ENCODE measurements around the gene THAP10.
"Not testable (repeated sequence)": the region's sequence is repeated elsewhere in the genome, so short reads cannot be mapped to it uniquely, and the experiment has no call there.

THAP10 gene

GRCh38 chr15:70866982-70867641, 25.1 kb downstream of the THAP10 start:
- no peak for DNase-seq
- no peak overlapping the region for H3K27ac ChIP-seq
- no peaks in the 10 kb centered on the region for H3K9me3 ChIP-seq (ENCODE audit: severe bottlenecking)
- no peak overlapping the region for H3K4me3 ChIP-seq (ENCODE audit: low read depth, low read length)
- no peak for TF ChIP-seq CTCF (IDR thresholded peaks at IDR 0.05; ENCODE audit: low read depth, low read length)
- H3K36me3 ChIP-seq = no peaks in the 10 kb centered on the region
- no peaks in the 10 kb centered on the region for H3K27me3 ChIP-seq (ENCODE audit: insufficient read depth, low read depth, severe bottlenecking)

- no peaks in the 10 kb centered on the region for H3K36me3 ChIP-seq
- TF ChIP-seq CTCF (IDR thresholded peaks at IDR 0.05; ENCODE audit: low read depth, low read length) = no peak
- no peak overlapping the region for H3K4me3 ChIP-seq (ENCODE audit: low read depth, low read length)
- H3K27me3 ChIP-seq (ENCODE audit: insufficient read depth, low read depth, severe bottlenecking) = no peaks in the 10 kb centered on the region
- no peak for DNase-seq
- H3K9me3 ChIP-seq (ENCODE audit: severe bottlenecking) = no peaks in the 10 kb centered on the region
- no peak overlapping the region for H3K27ac ChIP-seq
Observed at GRCh38 chr15:70863450-70864218, 28.6 kb downstream of the THAP10 start.

DNA sequence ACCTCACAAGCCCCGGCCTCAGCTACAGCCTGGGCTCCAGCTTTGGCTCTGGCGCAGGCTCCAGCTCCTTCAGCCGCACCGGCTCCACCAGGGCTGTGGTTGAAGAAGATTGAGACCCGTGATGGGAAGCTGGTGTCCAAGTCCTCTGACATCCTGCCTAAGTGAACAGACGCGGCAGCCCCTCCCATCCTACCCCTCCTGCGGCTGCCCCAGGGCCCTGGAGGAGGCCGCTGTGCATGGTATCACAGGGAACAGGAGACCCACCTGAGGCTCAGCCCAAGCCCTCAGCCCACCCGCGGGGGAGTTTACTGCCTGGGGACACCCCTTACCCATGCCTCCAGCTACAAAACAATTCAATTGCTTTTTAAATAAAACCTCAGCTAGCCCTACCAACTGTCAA, 32.2 kb downstream of the THAP10 start:
- H3K27me3 ChIP-seq (ENCODE audit: insufficient read depth, low read depth, severe bottlenecking) = no peaks in the 10 kb centered on the region

DNA sequence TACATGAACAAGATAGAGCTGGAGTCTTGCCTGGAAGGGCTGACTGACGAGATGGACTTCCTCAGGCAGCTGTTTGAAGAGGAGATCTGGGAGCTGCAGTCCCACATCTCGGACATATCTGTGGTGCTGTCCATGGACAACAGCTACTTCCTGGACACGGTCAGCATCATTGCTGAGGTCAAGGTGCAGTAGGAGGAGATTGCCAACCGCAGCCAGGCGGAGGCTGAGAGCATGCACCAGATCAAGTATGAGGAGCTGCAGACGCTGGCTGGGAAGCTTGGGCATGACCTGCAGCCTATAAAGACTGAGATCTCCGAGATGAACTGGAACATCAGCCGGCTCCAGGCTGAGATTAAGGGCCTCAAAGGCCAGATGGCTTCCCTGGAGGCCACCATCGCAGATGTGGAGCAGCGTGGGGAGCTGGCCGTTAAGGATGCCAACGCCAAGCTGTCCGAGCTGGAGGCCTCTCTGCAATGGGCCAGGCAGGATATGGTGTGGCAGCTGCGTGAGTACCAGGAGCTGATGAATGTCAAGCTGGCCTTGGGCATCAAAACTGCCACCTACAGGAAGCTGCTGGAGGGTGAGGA, 32.8 kb downstream of the THAP10 start:
- Histone ChIP-seq H3K4me3 (ENCODE audit: low read depth, low read length) (no peak overlapping the region), H3K27ac (no peak overlapping the region), H3K36me3 (no peaks in the 10 kb centered on the region), H3K27me3 (ENCODE audit: insufficient read depth, low read depth, severe bottlenecking) (no peaks in the 10 kb centered on the region), H3K9me3 (ENCODE audit: severe bottlenecking) (no peaks in the 10 kb centered on the region)
- no peak for DNase-seq
- no peak for TF ChIP-seq CTCF (IDR thresholded peaks at IDR 0.05; ENCODE audit: low read depth, low read length)

More for the DNA sequence above, 32.2 kb downstream of the THAP10 start:
- no peak overlapping the region for H3K27ac ChIP-seq
- H3K4me3 ChIP-seq (ENCODE audit: low read depth, low read length) = no peak overlapping the region
- no peaks in the 10 kb centered on the region for H3K36me3 ChIP-seq
- DNase-seq = no peak
- H3K9me3 ChIP-seq (ENCODE audit: severe bottlenecking) = no peaks in the 10 kb centered on the region
- TF ChIP-seq CTCF (IDR thresholded peaks at IDR 0.05; ENCODE audit: low read depth, low read length) = no peak

DNA sequence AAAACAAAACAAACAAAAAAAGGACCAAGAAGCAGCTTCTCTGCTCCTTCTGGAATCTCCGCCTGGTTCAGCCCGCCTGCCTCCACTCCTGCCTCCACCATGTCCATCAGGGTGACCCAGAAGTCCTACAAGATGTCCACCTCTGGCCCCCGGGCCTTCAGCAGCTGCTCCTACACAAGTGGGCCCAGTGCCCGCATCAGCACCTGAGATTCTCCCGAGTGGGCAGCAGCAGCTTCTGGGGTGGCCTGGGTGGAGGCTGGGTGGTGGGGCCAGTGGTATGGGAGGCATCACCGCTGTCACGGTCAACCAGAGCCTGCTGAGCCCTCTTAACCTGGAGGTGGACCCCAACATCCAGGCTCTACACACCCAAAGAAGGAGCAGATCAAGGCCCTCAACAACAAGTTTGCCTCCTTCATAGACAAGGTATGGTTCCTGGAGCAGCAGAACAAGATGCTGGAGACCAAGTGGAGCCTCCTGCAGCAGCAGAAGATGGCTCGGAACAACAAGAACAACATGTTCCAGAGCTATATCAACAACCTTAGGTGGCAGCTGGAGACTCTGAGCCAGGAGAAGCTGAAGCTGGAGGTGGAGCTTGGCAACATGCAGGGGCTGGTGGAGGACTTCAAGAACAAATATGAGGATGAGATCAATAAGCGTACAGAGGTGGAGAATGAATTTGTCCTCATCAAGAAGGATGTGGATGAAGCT, 33.5 kb downstream of the THAP10 start:
- H3K4me3 ChIP-seq (ENCODE audit: low read depth, low read length); H3K36me3 ChIP-seq; H3K27me3 ChIP-seq (ENCODE audit: insufficient read depth, low read depth, severe bottlenecking); H3K9me3 ChIP-seq (ENCODE audit: severe bottlenecking); DNase-seq; H3K27ac ChIP-seq: not testable (repeated sequence)

Measured in WERI-Rb-1 (cell line).